Measurements from ENCODE around the gene PHF11. TPM values are rescaled to one million over a fixed set of nuclear protein-coding genes. Genes with fewer than 3 reads are reported as not detected.

PHF11 gene
- total RNA-seq, 1 donor from 2014 or later: 15.1 TPM

GRCh38 chr13:49571299-49572240, 75.8 kb downstream of the PHF11 start:
- no peak for TF ChIP-seq CTCF (IDR thresholded peaks at IDR 0.05; ENCODE audit: borderline replicate concordance)
- Histone ChIP-seq H3K4me1 (peaks cover 11% of the 10 kb centered on the region), H3K27me3 (ENCODE audit: low read depth) (no peaks in the 10 kb centered on the region), H3K36me3 (peaks cover 6% of the 10 kb centered on the region), H3K27ac (replicated peaks) (no peak overlapping the region), H3K4me3 (no peak overlapping the region), H3K9me3 (replicated peaks) (no peaks in the 10 kb centered on the region)
- intact Hi-C loops (cut with micrococcal nuclease): no loop called here
- no peak for DNase-seq

Other genes with a start within 250 kb of the PHF11 start
- 11.4 TPM for gene CDADC1, start 248.0 kb upstream of the PHF11 start, total RNA-seq
- gene CAB39L, start 51.9 kb upstream of the PHF11 start, total RNA-seq: 23.4 TPM
- gene SETDB2, start 51.7 kb upstream of the PHF11 start, total RNA-seq: 17.8 TPM
- 21.6 TPM for gene RCBTB1, start 89.6 kb downstream of the PHF11 start, total RNA-seq
- 0.52 TPM for gene ARL11, start 132.6 kb downstream of the PHF11 start, total RNA-seq
- 6.0 TPM for gene EBPL, start 195.5 kb downstream of the PHF11 start, total RNA-seq